Left ventricle myocardium inferior (tissue), 1 donor: ENCODE results near the gene OR5L1. TPM values are rescaled to one million over a fixed set of nuclear protein-coding genes. Genes with fewer than 3 reads are reported as not detected.

ENCODE experiments used
- DNase-seq: peaks from one replicate; pipeline ENCODE4 v3.0.0-alpha.2; 2020
- H3K27ac ChIP-seq: fragments of 200-600 bp; replicated peaks from 2 replicates; pipeline ENCODE4 v1.8.0; 2021
- H3K27me3 ChIP-seq: fragments of 200-600 bp; 2 replicates; pipeline ENCODE4 v1.8.0; 2021; ENCODE audit warnings: low read depth
- H3K36me3 ChIP-seq: fragments of 200-600 bp; 2 replicates; pipeline ENCODE4 v1.8.0; 2021
- H3K4me1 ChIP-seq: fragments of 200-600 bp; 2 replicates; pipeline ENCODE4 v1.8.0; 2021
- H3K4me3 ChIP-seq: fragments of 200-600 bp; 2 replicates; pipeline ENCODE4 v1.8.0; 2021; ENCODE audit warnings: mild to moderate bottlenecking, moderate library complexity
- H3K9me3 ChIP-seq: fragments of 200-600 bp; replicated peaks from 2 replicates; pipeline ENCODE4 v1.8.0; 2021
- intact Hi-C: fragments of 100-400 bp; cut with micrococcal nuclease; formaldehyde crosslinking; loops from one replicate; pipeline ENCODE4 v1.11.0; 2022
- total RNA-seq: library from RNA; stranded (reverse); fragmentation: NEBNext Ultra II Directional; extraction: Animal tissue kit (Norgen Biotek cat#: 25700); gene quantifications from one replicate; pipeline ENCODE4 v1.2.1, GENCODE V29; 2021
- TF ChIP-seq, protein P1 (sequence below): fragments of 200-600 bp; IDR thresholded peaks from 2 replicates; pipeline ENCODE4 v1.8.0; 2021; ENCODE audit warnings: antibody characterized with exemption, mild to moderate bottlenecking, borderline replicate concordance
- donor health status: DM: no; HTN: yes; CAD: no; lungs with severe emphysema.

Gene OR5L1
- total RNA-seq, 1 donor from 2014 or later = not detected

DNA sequence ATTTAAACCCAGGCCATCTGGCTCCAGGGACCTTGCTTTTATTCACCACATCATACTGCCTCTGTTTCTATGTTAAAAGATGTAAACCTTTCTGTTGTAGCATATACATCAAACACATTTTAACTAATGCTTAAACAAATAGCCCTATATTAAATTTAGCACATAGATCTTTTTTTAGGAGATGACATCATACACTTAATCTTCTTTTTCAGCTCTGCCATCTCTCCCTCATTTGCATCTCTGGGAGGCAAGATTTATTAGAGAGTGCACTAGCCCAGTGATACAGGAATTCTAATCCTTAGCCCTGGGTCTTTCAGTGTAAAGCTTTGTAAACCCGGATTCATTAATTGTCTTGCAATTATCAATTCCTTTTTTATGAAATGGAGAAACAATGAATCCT lies 41.0 kb downstream of the OR5L1 start:
- intact Hi-C loops = no loop called here
- no peaks in the 10 kb centered on the region for H3K9me3 ChIP-seq
- no peak for DNase-seq
- H3K4me3 ChIP-seq = no peak overlapping the region
- H3K27ac ChIP-seq = no peak overlapping the region
- H3K4me1 ChIP-seq = no peaks in the 10 kb centered on the region
- H3K27me3 ChIP-seq = no peaks in the 10 kb centered on the region
- TF ChIP-seq, protein P1, sequence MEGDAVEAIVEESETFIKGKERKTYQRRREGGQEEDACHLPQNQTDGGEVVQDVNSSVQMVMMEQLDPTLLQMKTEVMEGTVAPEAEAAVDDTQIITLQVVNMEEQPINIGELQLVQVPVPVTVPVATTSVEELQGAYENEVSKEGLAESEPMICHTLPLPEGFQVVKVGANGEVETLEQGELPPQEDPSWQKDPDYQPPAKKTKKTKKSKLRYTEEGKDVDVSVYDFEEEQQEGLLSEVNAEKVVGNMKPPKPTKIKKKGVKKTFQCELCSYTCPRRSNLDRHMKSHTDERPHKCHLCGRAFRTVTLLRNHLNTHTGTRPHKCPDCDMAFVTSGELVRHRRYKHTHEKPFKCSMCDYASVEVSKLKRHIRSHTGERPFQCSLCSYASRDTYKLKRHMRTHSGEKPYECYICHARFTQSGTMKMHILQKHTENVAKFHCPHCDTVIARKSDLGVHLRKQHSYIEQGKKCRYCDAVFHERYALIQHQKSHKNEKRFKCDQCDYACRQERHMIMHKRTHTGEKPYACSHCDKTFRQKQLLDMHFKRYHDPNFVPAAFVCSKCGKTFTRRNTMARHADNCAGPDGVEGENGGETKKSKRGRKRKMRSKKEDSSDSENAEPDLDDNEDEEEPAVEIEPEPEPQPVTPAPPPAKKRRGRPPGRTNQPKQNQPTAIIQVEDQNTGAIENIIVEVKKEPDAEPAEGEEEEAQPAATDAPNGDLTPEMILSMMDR = no peak
- H3K36me3 ChIP-seq = no peaks in the 10 kb centered on the region

DNA sequence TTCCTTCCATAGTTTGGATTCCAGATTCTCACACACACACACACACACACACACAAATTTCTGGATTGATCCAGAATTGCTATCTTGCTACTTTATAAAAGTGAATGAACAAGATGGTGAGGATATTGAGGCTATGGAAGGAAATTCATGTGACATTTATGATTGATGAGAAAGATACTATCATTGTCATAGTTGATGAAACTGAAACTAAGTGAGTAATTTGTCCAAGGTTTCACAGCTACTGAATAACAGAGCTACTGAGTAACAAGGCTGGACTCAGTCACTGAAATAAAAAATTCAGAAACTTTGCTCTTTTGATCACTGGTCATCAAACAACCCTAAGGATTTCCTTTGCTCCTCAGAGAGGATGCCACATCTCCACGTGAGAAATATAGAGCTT lies 43.5 kb downstream of the OR5L1 start:
- H3K4me1 ChIP-seq = no peaks in the 10 kb centered on the region
- no peak overlapping the region for H3K4me3 ChIP-seq
- H3K9me3 ChIP-seq = no peaks in the 10 kb centered on the region
- no peaks in the 10 kb centered on the region for H3K36me3 ChIP-seq
- TF ChIP-seq, protein P1 = no peak
- no peak overlapping the region for H3K27ac ChIP-seq
- DNase-seq = no peak
- no peaks in the 10 kb centered on the region for H3K27me3 ChIP-seq
- intact Hi-C loops = no loop called here

Other genes with a start within 250 kb of the OR5L1 start
- gene OR4C16, start 239.2 kb upstream of the OR5L1 start, total RNA-seq = not detected
- gene OR4C11, start 203.7 kb upstream of the OR5L1 start, total RNA-seq = not detected
- not detected for gene OR4P4, start 176.3 kb upstream of the OR5L1 start, total RNA-seq
- not detected for gene OR4S2, start 163.0 kb upstream of the OR5L1 start, total RNA-seq
- gene OR4C6, start 149.2 kb upstream of the OR5L1 start, total RNA-seq = not detected
- gene OR5D13, start 37.9 kb upstream of the OR5L1 start, total RNA-seq = not detected
- gene OR5D14, start 15.8 kb upstream of the OR5L1 start, total RNA-seq = not detected
- gene OR5D18, start 8.3 kb downstream of the OR5L1 start, total RNA-seq = not detected
- not detected for gene OR5L2, start 15.9 kb downstream of the OR5L1 start, total RNA-seq
- gene OR5D16, start 27.4 kb downstream of the OR5L1 start, total RNA-seq = not detected
- not detected for gene TRIM51, start 71.9 kb downstream of the OR5L1 start, total RNA-seq
- not detected for gene OR5W2, start 103.2 kb downstream of the OR5L1 start, total RNA-seq
- gene OR5I1, start 125.0 kb downstream of the OR5L1 start, total RNA-seq = not detected
- gene OR10AG1, start 158.6 kb downstream of the OR5L1 start, total RNA-seq = not detected
- gene OR5F1, start 183.3 kb downstream of the OR5L1 start, total RNA-seq = not detected
- not detected for gene OR5AS1, start 216.3 kb downstream of the OR5L1 start, total RNA-seq